Ovary (tissue), 3 donors: ENCODE data around the gene DPY19L2.
"Not testable (repeated sequence)": the region's sequence is repeated elsewhere in the genome, so short reads cannot be mapped to it uniquely, and the experiment has no call there.

Experiments used
- CTCF ChIP-seq, 3 donors: fragments of 450-650 bp in 2 of 3; fragments of 200-600 bp in 1 of 3; IDR thresholded peaks; one replicate each; pipeline versions ENCODE4 v1.5.1 to v1.8.0; 2016 to 2022; ENCODE audit warnings: antibody characterized with exemption in 3 of 3, mild to moderate bottlenecking in 1 of 3
- EP300 ChIP-seq: sonication (generic); formaldehyde crosslinking; IDR thresholded peaks from one replicate; pipeline ENCODE4 v1.6.1; 2017; ENCODE audit warnings: antibody characterized with exemption
- POLR2A ChIP-seq: fragments of 450-650 bp; IDR thresholded peaks from one replicate; pipeline ENCODE4 v1.6.1; 2017; ENCODE audit warnings: antibody characterized with exemption, mild to moderate bottlenecking, moderate library complexity
- donor health status: DM: no; HTN: no; CAD: no.

- not testable (repeated sequence) for TF ChIP-seq CTCF (IDR thresholded peaks at IDR 0.05); POLR2A; EP300
Measured at GRCh38 chr12:63643381-63644140, 24.7 kb downstream of the DPY19L2 start.
